ENCODE data around the gene PGAP6.
"Not testable (repeated sequence)": the region's sequence is repeated elsewhere in the genome, so short reads cannot be mapped to it uniquely, and the experiment has no call there.

Gene PGAP6

DNA sequence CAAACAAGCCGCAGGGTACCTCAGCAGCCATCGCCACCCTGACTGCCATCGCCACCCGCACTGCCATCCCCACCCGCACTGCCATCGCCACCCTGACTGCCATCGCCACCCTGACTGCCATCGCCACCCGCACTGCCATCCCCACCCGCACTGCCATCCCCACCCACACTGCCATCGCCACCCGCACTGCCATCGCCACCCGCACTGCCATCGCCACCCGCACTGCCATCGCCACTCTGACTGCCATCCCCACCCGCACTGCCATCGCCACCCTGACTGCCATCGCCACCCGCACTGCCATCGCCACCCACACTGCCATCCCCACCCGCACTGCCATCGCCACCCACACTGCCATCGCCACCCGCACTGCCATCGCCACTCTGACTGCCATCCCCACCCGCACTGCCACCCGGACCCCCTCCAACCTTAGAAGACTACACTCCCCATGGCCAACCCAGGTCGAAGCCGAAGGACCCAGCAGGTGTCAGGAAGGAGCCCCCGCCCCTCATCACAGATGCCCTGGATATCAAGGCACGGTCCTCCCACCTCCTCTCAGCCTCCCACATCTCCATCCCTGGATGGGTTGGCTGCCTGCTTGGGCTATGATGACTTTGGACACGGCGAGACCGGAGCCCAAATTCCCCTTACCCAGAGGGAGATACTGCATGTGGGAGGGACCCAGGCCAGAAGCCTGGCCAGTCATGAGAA is 3.5 kb downstream of the PGAP6 start:
- CTCF ChIA-PET; H3K9me3 ChIP-seq (ENCODE audit: control extremely low read depth in 1 of 5, control insufficient read depth in 4 of 5, insufficient read depth in 2 of 5, low read depth in 1 of 5, low read length in 4 of 5); H3K4me3 ChIP-seq (ENCODE audit: control insufficient read depth in 1 of 7, extremely low read depth in 1 of 7, insufficient read depth in 4 of 7, low read depth in 2 of 7, low read length in 6 of 7); DNase-seq; H3K27me3 ChIP-seq (replicated peaks in 2 of 5; ENCODE audit: control insufficient read depth in 4 of 5, insufficient read depth in 5 of 5, low read length in 4 of 5); H3K27ac ChIP-seq (ENCODE audit: insufficient read depth in 1 of 2, low read depth in 1 of 2, low read length in 2 of 2, poor library complexity in 1 of 2, severe bottlenecking in 2 of 2); POLR2A ChIA-PET: not testable (repeated sequence)
- Histone ChIP-seq H3K4me1 (ENCODE audit: control extremely low read depth in 1 of 4, control insufficient read depth in 4 of 4, insufficient read depth in 4 of 4, low read length in 3 of 4) (peaks cover 0 to 24% (median 18%) of the 10 kb centered on the region in 4 experiments), H3K36me3 (ENCODE audit: control insufficient read depth in 4 of 4, insufficient read depth in 4 of 4, low read length in 3 of 4) (peaks cover 0 to 41% (median 23%) of the 10 kb centered on the region in 4 experiments)
- 96% methylated on average over 24 of the region's 36 CpGs for WGBS (ENCODE audit: insufficient coverage)

DNA sequence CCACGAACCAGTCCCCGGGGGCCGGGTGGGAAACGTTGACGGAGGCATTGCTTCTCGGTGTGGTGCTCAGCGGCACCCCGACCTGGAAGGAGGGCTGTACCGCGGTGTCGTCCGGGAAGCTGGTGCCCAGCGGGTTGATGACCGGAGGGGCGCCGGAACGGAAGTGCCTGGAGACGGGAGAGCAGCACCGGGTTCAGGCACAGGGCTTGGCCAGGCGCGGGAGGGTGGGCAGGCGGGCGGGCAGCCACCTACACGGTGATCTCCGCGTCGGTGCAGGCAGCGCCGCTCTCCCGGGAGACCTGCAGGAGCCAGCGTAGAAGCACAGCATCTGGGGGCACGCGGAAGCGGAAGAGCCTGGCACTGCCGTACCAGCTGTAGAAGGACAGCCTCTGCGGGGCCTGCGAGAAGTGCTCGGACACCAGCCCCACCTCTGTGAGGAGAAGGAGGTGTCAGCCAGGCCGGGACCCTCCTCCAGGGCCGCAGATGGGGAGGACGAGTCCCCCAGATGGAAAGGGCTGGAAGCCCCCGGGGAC is 4.3 kb downstream of the PGAP6 start:
- Histone ChIP-seq H3K4me3 (ENCODE audit: control insufficient read depth in 1 of 7, extremely low read depth in 1 of 7, insufficient read depth in 4 of 7, low read depth in 2 of 7, low read length in 6 of 7) (no peak overlapping the region), H3K9me3 (ENCODE audit: control extremely low read depth in 1 of 5, control insufficient read depth in 4 of 5, insufficient read depth in 2 of 5, low read depth in 1 of 5, low read length in 4 of 5) (no peaks in the 10 kb centered on the region), H3K36me3 (ENCODE audit: control insufficient read depth in 4 of 4, insufficient read depth in 4 of 4, low read length in 3 of 4) (peaks cover 0 to 48% (median 26%) of the 10 kb centered on the region in 4 experiments), H3K4me1 (ENCODE audit: control extremely low read depth in 1 of 4, control insufficient read depth in 4 of 4, insufficient read depth in 4 of 4, low read length in 3 of 4) (peaks cover 0 to 17% (median 11%) of the 10 kb centered on the region in 4 experiments), H3K27me3 (replicated peaks in 2 of 5; ENCODE audit: control insufficient read depth in 4 of 5, insufficient read depth in 5 of 5, low read length in 4 of 5) (no peaks in the 10 kb centered on the region), H3K27ac (ENCODE audit: insufficient read depth in 1 of 2, low read depth in 1 of 2, low read length in 2 of 2, poor library complexity in 1 of 2, severe bottlenecking in 2 of 2) (no peak overlapping the region)
- WGBS (ENCODE audit: insufficient coverage), result 97% methylated on average over 42 of the region's 42 CpGs
- ChIA-PET CTCF (no interaction called here), POLR2A (no interaction called here)
- no peak for DNase-seq

DNA sequence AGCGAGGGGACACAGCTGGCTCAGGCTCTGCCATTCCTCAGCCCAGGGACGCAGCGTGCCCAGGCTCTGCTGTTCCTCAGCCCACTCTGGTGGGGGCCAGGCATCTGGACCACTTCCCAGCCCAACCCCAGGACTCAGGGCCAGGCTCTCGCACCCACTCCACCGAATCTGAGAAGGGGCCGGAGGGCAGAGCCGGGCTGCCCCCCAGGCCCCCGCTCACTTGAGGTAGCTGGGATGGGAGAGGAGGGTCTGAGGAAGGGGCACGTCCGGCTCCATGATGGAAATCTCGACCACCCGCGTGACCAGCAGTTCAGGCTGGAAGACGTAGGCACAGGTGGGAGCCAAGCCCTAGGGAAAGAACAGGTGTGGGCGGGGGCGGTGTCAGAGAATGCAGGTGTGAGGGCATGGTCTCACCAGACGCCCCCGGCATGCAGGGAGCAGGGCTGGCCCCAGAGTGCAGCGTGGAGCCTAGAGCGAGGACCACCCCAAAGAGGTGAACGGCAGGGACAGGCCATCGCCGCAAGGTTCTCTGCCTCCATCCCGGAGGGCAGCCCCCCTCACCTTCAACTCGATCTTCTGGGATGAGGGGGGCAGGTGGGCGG is 4.9 kb downstream of the PGAP6 start:
- peaks cover 0 to 13% (median 8%) of the 10 kb centered on the region in 4 experiments for H3K4me1 ChIP-seq (ENCODE audit: control extremely low read depth in 1 of 4, control insufficient read depth in 4 of 4, insufficient read depth in 4 of 4, low read length in 3 of 4)
- no peak overlapping the region for H3K27ac ChIP-seq (ENCODE audit: insufficient read depth in 1 of 2, low read depth in 1 of 2, low read length in 2 of 2, poor library complexity in 1 of 2, severe bottlenecking in 2 of 2)
- no peak overlapping the region for H3K4me3 ChIP-seq (ENCODE audit: control insufficient read depth in 1 of 7, extremely low read depth in 1 of 7, insufficient read depth in 4 of 7, low read depth in 2 of 7, low read length in 6 of 7)
- POLR2A ChIA-PET, result no interaction called here
- DNase-seq, result no peak
- H3K36me3 ChIP-seq (ENCODE audit: control insufficient read depth in 4 of 4, insufficient read depth in 4 of 4, low read length in 3 of 4), result peaks cover 0 to 54% (median 30%) of the 10 kb centered on the region in 4 experiments
- 96% methylated on average over 24 of the region's 26 CpGs for WGBS (ENCODE audit: insufficient coverage)
- H3K9me3 ChIP-seq (ENCODE audit: control extremely low read depth in 1 of 5, control insufficient read depth in 4 of 5, insufficient read depth in 2 of 5, low read depth in 1 of 5, low read length in 4 of 5), result no peaks in the 10 kb centered on the region
- H3K27me3 ChIP-seq (replicated peaks in 2 of 5; ENCODE audit: control insufficient read depth in 4 of 5, insufficient read depth in 5 of 5, low read length in 4 of 5), result no peaks in the 10 kb centered on the region
- CTCF ChIA-PET, result no interaction called here

DNA sequence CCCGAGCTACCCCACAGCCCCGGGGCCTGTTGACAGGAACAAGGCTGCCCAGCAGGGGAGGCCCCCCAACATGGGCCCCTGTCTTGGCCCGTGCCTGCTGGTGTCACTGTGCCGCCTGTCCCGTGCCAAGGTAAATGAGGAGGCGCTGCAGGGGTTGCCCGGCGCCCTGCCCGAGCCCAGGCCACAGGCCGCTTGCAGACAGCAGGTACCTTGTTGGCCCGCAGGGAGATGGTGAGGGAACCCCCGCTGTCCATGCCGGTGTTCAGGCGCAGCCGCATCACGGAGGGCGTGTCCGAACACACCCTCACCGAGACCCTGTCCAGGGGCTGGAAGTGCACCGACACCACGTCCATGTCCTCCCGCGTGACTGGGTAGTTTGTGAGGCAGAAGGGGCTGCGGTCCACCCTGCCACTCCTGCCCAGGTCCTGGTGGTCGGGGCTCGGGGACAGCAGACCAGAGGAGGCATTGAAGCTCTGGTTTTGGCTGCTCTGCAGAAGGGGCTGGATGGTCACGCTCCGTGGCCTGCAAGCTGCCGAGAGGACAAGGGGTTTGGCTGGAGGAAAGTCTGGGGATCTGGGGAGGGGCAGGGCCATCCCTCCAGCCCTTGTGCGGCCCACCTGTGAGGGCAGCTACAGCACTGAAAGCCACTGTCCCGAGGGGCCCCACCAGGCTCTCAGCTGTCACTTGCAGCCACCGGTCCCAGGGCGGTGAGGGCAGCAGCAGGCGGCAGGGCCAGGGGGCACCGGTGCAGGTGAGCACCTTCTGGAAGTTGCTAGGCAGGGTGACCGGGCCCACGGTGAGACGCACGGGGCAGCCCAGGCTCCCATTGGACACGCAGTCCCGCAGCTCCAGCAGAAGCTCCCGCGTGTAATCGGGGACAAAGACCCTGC is 5.6 kb downstream of the PGAP6 start:
- Histone ChIP-seq H3K27ac (ENCODE audit: insufficient read depth in 1 of 2, low read depth in 1 of 2, low read length in 2 of 2, poor library complexity in 1 of 2, severe bottlenecking in 2 of 2) (no peak overlapping the region), H3K4me3 (ENCODE audit: control insufficient read depth in 1 of 7, extremely low read depth in 1 of 7, insufficient read depth in 4 of 7, low read depth in 2 of 7, low read length in 6 of 7) (no peak overlapping the region), H3K9me3 (ENCODE audit: control extremely low read depth in 1 of 5, control insufficient read depth in 4 of 5, insufficient read depth in 2 of 5, low read depth in 1 of 5, low read length in 4 of 5) (no peaks in the 10 kb centered on the region), H3K4me1 (ENCODE audit: control extremely low read depth in 1 of 4, control insufficient read depth in 4 of 4, insufficient read depth in 4 of 4, low read length in 3 of 4) (peaks cover 0 to 13% (median 10%) of the 10 kb centered on the region in 4 experiments), H3K27me3 (replicated peaks in 2 of 5; ENCODE audit: control insufficient read depth in 4 of 5, insufficient read depth in 5 of 5, low read length in 4 of 5) (no peaks in the 10 kb centered on the region), H3K36me3 (ENCODE audit: control insufficient read depth in 4 of 4, insufficient read depth in 4 of 4, low read length in 3 of 4) (peaks cover 0 to 60% (median 34%) of the 10 kb centered on the region in 4 experiments)
- WGBS (ENCODE audit: insufficient coverage), result 98% methylated on average over 44 of the region's 44 CpGs
- CTCF ChIA-PET, result no interaction called here
- DNase-seq, result no peak
- POLR2A ChIA-PET, result no interaction called here

DNA sequence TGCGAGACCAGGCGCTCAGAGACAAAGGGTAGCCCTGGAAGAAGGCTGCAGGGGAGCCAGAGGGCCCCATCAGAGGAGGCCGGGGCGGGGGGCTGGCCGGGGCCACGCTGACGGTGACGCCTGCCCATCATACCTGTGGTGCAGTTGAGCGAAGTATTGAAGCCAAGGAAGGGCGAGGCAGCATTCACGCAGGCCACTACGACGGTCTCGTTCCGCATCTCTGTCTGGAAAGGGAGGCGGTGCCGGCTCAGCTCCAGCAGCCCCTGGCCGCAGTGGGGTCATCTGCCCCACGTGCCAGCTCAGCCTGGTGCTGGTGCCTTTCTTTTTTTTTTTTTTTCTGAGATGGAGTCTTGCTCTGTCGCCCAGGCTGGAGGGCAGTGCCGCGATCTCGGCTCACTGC is 6.6 kb downstream of the PGAP6 start:
- no peaks in the 10 kb centered on the region for H3K27me3 ChIP-seq (replicated peaks in 2 of 5; ENCODE audit: control insufficient read depth in 4 of 5, insufficient read depth in 5 of 5, low read length in 4 of 5)
- ChIA-PET CTCF (no interaction called here), POLR2A (no interaction called here)
- no peak overlapping the region for H3K4me3 ChIP-seq (ENCODE audit: control insufficient read depth in 1 of 7, extremely low read depth in 1 of 7, insufficient read depth in 4 of 7, low read depth in 2 of 7, low read length in 6 of 7)
- H3K27ac ChIP-seq (ENCODE audit: insufficient read depth in 1 of 2, low read depth in 1 of 2, low read length in 2 of 2, poor library complexity in 1 of 2, severe bottlenecking in 2 of 2), result no peak overlapping the region
- 99% methylated on average over 20 of the region's 23 CpGs for WGBS (ENCODE audit: insufficient coverage)
- DNase-seq, result no peak
- H3K36me3 ChIP-seq (ENCODE audit: control insufficient read depth in 4 of 4, insufficient read depth in 4 of 4, low read length in 3 of 4), result peaks cover 0 to 60% (median 34%) of the 10 kb centered on the region in 4 experiments
- H3K9me3 ChIP-seq (ENCODE audit: control extremely low read depth in 1 of 5, control insufficient read depth in 4 of 5, insufficient read depth in 2 of 5, low read depth in 1 of 5, low read length in 4 of 5), result no peaks in the 10 kb centered on the region
- H3K4me1 ChIP-seq (ENCODE audit: control extremely low read depth in 1 of 4, control insufficient read depth in 4 of 4, insufficient read depth in 4 of 4, low read length in 3 of 4), result peaks cover 0 to 12% (median 9%) of the 10 kb centered on the region in 4 experiments

DNA sequence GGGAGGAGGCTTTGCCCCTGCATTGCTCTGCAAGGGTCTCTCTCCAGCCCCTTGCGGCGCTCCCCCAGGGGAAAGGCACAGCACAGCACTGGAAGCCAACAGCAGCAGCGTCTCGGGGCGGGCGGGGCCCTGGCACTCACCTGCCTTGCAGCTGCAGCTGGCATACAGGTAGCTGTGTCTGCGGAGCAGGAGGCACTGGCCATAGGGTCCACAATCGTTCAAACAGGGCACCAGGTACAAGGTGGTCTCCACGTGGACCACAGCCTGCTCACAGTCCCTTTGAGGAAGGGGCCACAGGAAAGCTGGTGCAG is 7.2 kb downstream of the PGAP6 start:
- H3K27ac ChIP-seq (ENCODE audit: insufficient read depth in 1 of 2, low read depth in 1 of 2, low read length in 2 of 2, poor library complexity in 1 of 2, severe bottlenecking in 2 of 2), result no peak overlapping the region
- no peaks in the 10 kb centered on the region for H3K9me3 ChIP-seq (ENCODE audit: control extremely low read depth in 1 of 5, control insufficient read depth in 4 of 5, insufficient read depth in 2 of 5, low read depth in 1 of 5, low read length in 4 of 5)
- no peak for DNase-seq
- no peak overlapping the region for H3K4me3 ChIP-seq (ENCODE audit: control insufficient read depth in 1 of 7, extremely low read depth in 1 of 7, insufficient read depth in 4 of 7, low read depth in 2 of 7, low read length in 6 of 7)
- CTCF ChIA-PET, result no interaction called here
- H3K27me3 ChIP-seq (replicated peaks in 2 of 5; ENCODE audit: control insufficient read depth in 4 of 5, insufficient read depth in 5 of 5, low read length in 4 of 5), result no peaks in the 10 kb centered on the region
- H3K4me1 ChIP-seq (ENCODE audit: control extremely low read depth in 1 of 4, control insufficient read depth in 4 of 4, insufficient read depth in 4 of 4, low read length in 3 of 4), result peaks cover 0 to 16% (median 13%) of the 10 kb centered on the region in 4 experiments
- H3K36me3 ChIP-seq (ENCODE audit: control insufficient read depth in 4 of 4, insufficient read depth in 4 of 4, low read length in 3 of 4), result peaks cover 0 to 60% (median 34%) of the 10 kb centered on the region in 4 experiments
- POLR2A ChIA-PET, result no interaction called here
- 93% methylated on average over 3 of the region's 9 CpGs for WGBS (ENCODE audit: insufficient coverage)
